H1 (cell line): ENCODE measurements around the gene RBBP8. TPM values are rescaled to one million over a fixed set of nuclear protein-coding genes. Genes with fewer than 3 reads are reported as not detected.

Source experiments
- CTCF ChIA-PET: fragments of 300-600 bp; sonication (Branson Sonifier 250); formaldehyde crosslinking; loops from one replicate; lab custom pipeline; 2021; ENCODE audit not compliant: partially characterized antibody; lab: Charles Lee
- POLR2A ChIA-PET: fragments of 300-600 bp; sonication (Branson Sonifier 250); formaldehyde crosslinking; loops from one replicate; lab custom pipeline; 2021; ENCODE audit warnings: inconsistent platforms; ENCODE audit not compliant: partially characterized antibody; lab: Charles Lee
- DNase-seq, 2 experiments: peaks; one replicate each; pipeline versions ENCODE4 v3.0.0 to v3.0.0-alpha.2; 2010 to 2022; ENCODE audit warnings: low spot score in 2 of 2, low read depth in 1 of 2, mixed read lengths in 1 of 2
- FAIRE-seq: peaks from 2 replicates; lab custom pipeline; 2011; peaks lifted over from hg19 to GRCh38; lab: Jason Lieb, UNC
- H2AFZ ChIP-seq: 2 replicates; pipeline ENCODE4 v1.8.1; 2012; ENCODE audit warnings: low read length, inconsistent platforms
- H2AK5ac ChIP-seq: 2 replicates; pipeline ENCODE4 v1.6.1; 2013; ENCODE audit warnings: low read depth, low read length
- H2BK120ac ChIP-seq: replicated peaks from 2 replicates; pipeline ENCODE3; 2013; ENCODE audit warnings: low read depth, low read length, inconsistent platforms
- H2BK12ac ChIP-seq: 2 replicates; pipeline ENCODE4 v1.6.1; 2013; ENCODE audit warnings: low read depth, low read length
- H2BK15ac ChIP-seq: 2 replicates; pipeline ENCODE4 v1.6.1; 2013; ENCODE audit warnings: low read length
- H2BK20ac ChIP-seq: 2 replicates; pipeline ENCODE4 v1.6.1; 2013; ENCODE audit warnings: low read length
- H2BK5ac ChIP-seq: 2 replicates; pipeline ENCODE4 v1.6.1; 2013; ENCODE audit warnings: low read depth, low read length
- H3K14ac ChIP-seq: 2 replicates; pipeline ENCODE4 v1.6.1; 2013; ENCODE audit warnings: inconsistent platforms; ENCODE audit not compliant: insufficient read length
- H3K18ac ChIP-seq: 2 replicates; pipeline ENCODE4 v1.6.1; 2013; ENCODE audit warnings: low read length; ENCODE audit errors: extremely low read depth
- H3K23ac ChIP-seq: 2 replicates; pipeline ENCODE4 v1.6.1; 2013; ENCODE audit warnings: inconsistent platforms; ENCODE audit not compliant: insufficient read length
- H3K23me2 ChIP-seq: 2 replicates; pipeline ENCODE4 v1.6.1; 2013; ENCODE audit warnings: low read depth, low read length
- H3K27ac ChIP-seq: 2 replicates; pipeline ENCODE4 v1.6.1; 2011; ENCODE audit warnings: low read depth, low read length, inconsistent platforms
- H3K27me3 ChIP-seq, 4 experiments: replicated peaks in 1 of 4; 1 replicate in 1 of 4; 2 replicates in 3 of 4; pipeline versions ENCODE4 v1.6.1 to v1.8.1; 2011 to 2013; ENCODE audit warnings: low read length in 3 of 4, mild to moderate bottlenecking in 3 of 4, inconsistent platforms in 2 of 4, mixed read lengths in 2 of 4, moderate library complexity in 1 of 4; ENCODE audit not compliant: control insufficient read depth in 3 of 4, insufficient read depth in 3 of 4; ENCODE audit errors: extremely low read depth in 1 of 4
- H3K36me3 ChIP-seq, 4 experiments: 2 replicates each; pipeline versions ENCODE4 v1.6.1 to v1.8.1; 2011 to 2013; ENCODE audit warnings: mild to moderate bottlenecking in 4 of 4, low read length in 3 of 4, moderate library complexity in 2 of 4, control low read depth in 1 of 4, inconsistent platforms in 1 of 4; ENCODE audit not compliant: insufficient read depth in 4 of 4, control insufficient read depth in 2 of 4
- H3K4ac ChIP-seq: replicated peaks from 2 replicates; pipeline ENCODE3; 2013; ENCODE audit warnings: low read length, low read depth, mixed read lengths, inconsistent platforms; ENCODE audit not compliant: insufficient read length
- H3K4me1 ChIP-seq, 4 experiments: replicated peaks in 1 of 4; 1 replicate in 1 of 4; 2 replicates in 3 of 4; pipeline versions ENCODE4 v1.6.1 to v1.8.1; 2011 to 2013; ENCODE audit warnings: low read length in 3 of 4, inconsistent platforms in 2 of 4, mixed read lengths in 1 of 4; ENCODE audit not compliant: insufficient read depth in 4 of 4, control insufficient read depth in 3 of 4
- H3K4me2 ChIP-seq, 2 experiments: 2 replicates each; pipeline versions ENCODE4 v1.6.1 to v1.8.1; 2011 to 2013; ENCODE audit warnings: low read depth in 2 of 2, low read length in 2 of 2, control low read depth in 1 of 2, inconsistent platforms in 1 of 2, mild to moderate bottlenecking in 1 of 2; ENCODE audit not compliant: insufficient read depth in 1 of 2
- H3K4me3 ChIP-seq, 4 experiments: fragments of 200-600, 300-600 bp in 1 of 4; sonication (generic), shearing (Covaris generic), sonication (Bioruptor Twin) in 1 of 4; 2 replicates each; pipeline versions ENCODE4 v1.5.1 to v1.8.1; 2011 to 2016; ENCODE audit warnings: low read length in 4 of 4, low read depth in 3 of 4, control low read depth in 2 of 4, inconsistent platforms in 2 of 4, mild to moderate bottlenecking in 2 of 4, mixed read lengths in 1 of 4, moderate library complexity in 1 of 4; ENCODE audit not compliant: insufficient read depth in 2 of 4; ENCODE audit errors: extremely low read depth in 1 of 4
- H3K56ac ChIP-seq: replicated peaks from 2 replicates; pipeline ENCODE3; 2013; ENCODE audit warnings: low read depth, mild to moderate bottlenecking, mixed read lengths, low read length, inconsistent platforms; ENCODE audit not compliant: insufficient read length
- H3K79me1 ChIP-seq: 2 replicates; pipeline ENCODE4 v1.6.1; 2013; ENCODE audit warnings: low read depth, low read length, control low read depth
- H3K79me2 ChIP-seq, 2 experiments: 2 replicates each; pipeline versions ENCODE4 v1.6.1 to v1.8.1; 2012 to 2013; ENCODE audit warnings: low read length in 2 of 2, mild to moderate bottlenecking in 2 of 2, inconsistent platforms in 1 of 2; ENCODE audit not compliant: insufficient read depth in 2 of 2, control insufficient read depth in 1 of 2
- H3K9ac ChIP-seq, 4 experiments: replicated peaks in 1 of 4; 1 replicate in 1 of 4; 2 replicates in 3 of 4; pipeline versions ENCODE4 v1.6.1 to v1.8.1; 2011 to 2013; ENCODE audit warnings: low read depth in 3 of 4, low read length in 3 of 4, control low read depth in 2 of 4, mild to moderate bottlenecking in 2 of 4, moderate library complexity in 2 of 4, inconsistent platforms in 1 of 4; ENCODE audit errors: extremely low read depth in 1 of 4
- H3K9me3 ChIP-seq, 2 experiments: 2 replicates each; pipeline versions ENCODE4 v1.6.1 to v1.8.1; 2012 to 2013; ENCODE audit warnings: mild to moderate bottlenecking in 2 of 2, moderate library complexity in 2 of 2, control low read depth in 1 of 2, inconsistent platforms in 1 of 2, low read depth in 1 of 2, low read length in 1 of 2, mixed read lengths in 1 of 2; ENCODE audit not compliant: insufficient read depth in 2 of 2
- H4K20me1 ChIP-seq, 2 experiments: replicated peaks in 1 of 2; 2 replicates each; pipeline versions ENCODE3 to v1.8.1; 2011 to 2013; ENCODE audit warnings: inconsistent platforms in 2 of 2, low read length in 2 of 2, mild to moderate bottlenecking in 1 of 2; ENCODE audit not compliant: insufficient read depth in 2 of 2, control insufficient read depth in 1 of 2
- H4K5ac ChIP-seq: 2 replicates; pipeline ENCODE4 v1.6.1; 2013; ENCODE audit warnings: low read length, low read depth, mixed read lengths, inconsistent platforms; ENCODE audit not compliant: insufficient read length
- H4K8ac ChIP-seq: 2 replicates; pipeline ENCODE4 v1.8.0; 2013; ENCODE audit warnings: mild to moderate bottlenecking, moderate library complexity, low read length, inconsistent platforms; ENCODE audit not compliant: insufficient read depth; ENCODE audit errors: extremely low read depth
- H4K91ac ChIP-seq: replicated peaks from 2 replicates; pipeline ENCODE3; 2013; ENCODE audit warnings: low read length, mixed read lengths, inconsistent platforms; ENCODE audit not compliant: insufficient read length
- WGBS, 2 experiments: shearing (Covaris generic) in 1 of 2; methylation state at CpG; one replicate each; pipeline versions ENCODE4 v1.1.6 to v1.1.7; 2013 to 2015; ENCODE audit warnings: low lambda C conversion rate in 2 of 2, mixed read lengths in 2 of 2, inconsistent platforms in 1 of 2, low coverage in 1 of 2, missing lambda C conversion rate in 1 of 2; ENCODE audit not compliant: insufficient replicate concordance in 2 of 2, insufficient coverage in 1 of 2, insufficient read length in 1 of 2; ENCODE audit errors: extremely low coverage in 1 of 2, missing lambda C conversion rate in 1 of 2; 5-methylcytosine and 5-hydroxymethylcytosine counted together
- polyA plus RNA-seq, 7 experiments: library from polyadenylated mRNA; depleted of rRNA in 3 of 7; stranded (reverse) in 5 of 7; unstranded in 2 of 7; fragments of >200 nt in 5 of 7; fragments of 200-250 nt in 2 of 7; gene quantifications; 1 replicate in 5 of 7; 2 replicates in 1 of 7; 4 replicates in 1 of 7; pipeline versions ENCODE4 v1.2.1 to v1.2.3, GENCODE V29; 2011 to 2013; ENCODE audit warnings: missing spikeins in 2 of 7, mixed read lengths in 2 of 7
- total RNA-seq: library from RNA; stranded (reverse); fragmentation: NEBNext Ultra II Directional; extraction: Animal tissue kit (Norgen Biotek cat#: 25700); gene quantifications from 2 replicates; pipeline ENCODE4 v1.2.1, GENCODE V29; 2021

Gene RBBP8
- total and polyA plus RNA-seq, 2 of the 8 experiments (the other 6 are each of a cell fraction or from before 2014, with no cell fraction given): 16.1 to 65.8 TPM

- ChIA-PET CTCF (interaction anchor here (2.0 kb wide), 1 partner anchor 18 kb away, joined by 7 read pairs; no protein-coding TSS in a partner anchor), POLR2A (no interaction called here)
- no peak overlapping the region for H3K4me2 ChIP-seq
- DNase-seq (no peak), FAIRE-seq (no peak)
- H3K79me1 ChIP-seq: no peaks in the 10 kb centered on the region
- H3K4ac ChIP-seq: no peak overlapping the region
- H3K56ac ChIP-seq: no peak overlapping the region
- no peak overlapping the region for H4K91ac ChIP-seq
- H3K4me3 ChIP-seq: no peak overlapping the region
- no peak overlapping the region for H3K23ac ChIP-seq
- H3K4me1 ChIP-seq: peaks cover 0 to 2% (median 0%) of the 10 kb centered on the region in 4 experiments; a peak in 2 of 7 replicates
- peak overlapping the region; percentile 75; the same call in 1 of the 2 replicates for H4K8ac ChIP-seq
- no peak overlapping the region for H2AK5ac ChIP-seq
- H3K23me2 ChIP-seq: no peaks in the 10 kb centered on the region
- no peak overlapping the region for H2AFZ ChIP-seq
- H3K27me3 ChIP-seq: no peaks in the 10 kb centered on the region
- H3K9ac ChIP-seq: no peak overlapping the region
- peaks cover 0 to 2% (median 0%) of the 10 kb centered on the region in 4 experiments; a peak in 2 of 8 replicates for H3K36me3 ChIP-seq
- 93% methylated on average over 9 of the region's 9 CpGs; no CpG with 5 or more reads in 1 of the 2 experiments for WGBS, 2 experiments
- no peaks in the 10 kb centered on the region for H4K20me1 ChIP-seq
- H2BK12ac ChIP-seq: no peak overlapping the region
- no peak overlapping the region for H2BK15ac ChIP-seq
- no peak overlapping the region for H3K14ac ChIP-seq
- H2BK5ac ChIP-seq: no peak overlapping the region
- H3K79me2 ChIP-seq: no peaks in the 10 kb centered on the region
- H2BK120ac ChIP-seq: no peak overlapping the region
- no peak overlapping the region for H3K18ac ChIP-seq
- H4K5ac ChIP-seq: no peak overlapping the region
- no peak overlapping the region for H2BK20ac ChIP-seq
- no peaks in the 10 kb centered on the region for H3K9me3 ChIP-seq
- no peak overlapping the region for H3K27ac ChIP-seq
These were observed 139.0 kb downstream of the RBBP8 start for GRCh38 chr18:23072079-23072478.
